Measurements from ENCODE around the gene RUBCNL.

GRCh38 chr13:46303742-46304385 is 83.2 kb downstream of the RUBCNL start:
- TF ChIP-seq CTCF (IDR thresholded peaks at IDR 0.05; ENCODE audit: extremely low read depth in 1 of 2, insufficient read depth in 1 of 2, low read depth in 1 of 2, low read length in 2 of 2) (no peak), MYC (IDR thresholded peaks at IDR 0.05; ENCODE audit: low read depth, low read length) (no peak), POLR2AphosphoS5 (IDR thresholded peaks at IDR 0.05; ENCODE audit: insufficient read depth, low read depth, low read length) (no peak), EZH2 (IDR thresholded peaks at IDR 0.05; ENCODE audit: borderline replicate concordance, low read depth, low read length, severe bottlenecking) (no peak), POLR2A (IDR thresholded peaks at IDR 0.05; ENCODE audit: low read depth, low read length) (no peak)
